ENCODE data around the gene OGDH.
"Not testable (repeated sequence)": the region's sequence is repeated elsewhere in the genome, so short reads cannot be mapped to it uniquely, and the experiment has no call there.

Gene OGDH

DNA sequence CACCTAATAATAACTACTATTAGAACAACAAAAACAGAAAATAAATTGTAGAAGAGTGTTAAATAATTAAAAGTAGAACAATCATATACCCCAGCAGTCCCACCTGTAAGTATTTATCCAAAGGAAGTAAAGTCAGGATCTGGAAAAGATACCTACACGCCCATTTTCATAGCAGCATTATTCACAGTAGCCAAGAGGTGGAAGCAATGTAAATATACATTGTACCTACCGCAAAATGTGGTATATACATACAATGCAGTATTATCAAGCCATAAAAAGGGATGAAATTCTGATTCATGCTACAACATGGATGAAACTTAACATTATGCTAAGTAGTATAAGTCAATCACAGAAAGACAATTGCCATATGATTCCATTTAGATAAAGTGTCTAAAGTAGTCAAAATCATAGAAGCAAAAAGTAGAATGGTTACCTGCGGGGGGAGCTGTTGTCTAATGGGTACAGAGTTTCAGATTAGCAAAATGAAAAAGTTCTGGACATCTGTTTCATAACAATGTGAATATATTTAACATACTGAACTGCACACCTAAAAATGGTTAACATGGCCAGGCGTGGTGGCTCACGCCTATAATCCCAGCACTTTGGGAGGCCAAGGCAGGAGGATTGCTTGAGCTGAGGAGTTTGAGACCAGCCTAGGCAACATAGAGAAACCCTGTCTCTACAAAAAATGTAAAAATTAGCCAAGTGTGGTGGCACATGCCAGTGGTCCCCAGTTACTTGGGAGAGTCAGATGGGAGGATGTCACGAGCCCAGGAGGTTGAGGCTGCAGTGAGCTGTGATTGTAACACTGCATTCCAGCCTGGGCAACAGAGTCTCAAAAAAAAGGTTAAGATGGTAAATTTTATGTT lies 18.4 kb upstream of the OGDH start:
- H3K27me3 ChIP-seq (ENCODE audit: insufficient read depth, low read length) = no peaks in the 10 kb centered on the region
- no peak overlapping the region for H2AFZ ChIP-seq (ENCODE audit: low read length)
- no peaks in the 10 kb centered on the region for H4K20me1 ChIP-seq (ENCODE audit: insufficient read depth, low read length)
- H3K27ac ChIP-seq (ENCODE audit: low read depth, low read length, poor library complexity, severe bottlenecking) = peak overlapping the region; percentile 25
- peak overlapping the region; percentile 31; the same call in 1 of the 2 replicates for H3K4me2 ChIP-seq (ENCODE audit: low read length)
- no peaks in the 10 kb centered on the region for H3K9me3 ChIP-seq (ENCODE audit: low read length)
- H3F3A ChIP-seq (ENCODE audit: insufficient read depth, low read length) = no peaks in the 10 kb centered on the region
- H3K79me2 ChIP-seq (ENCODE audit: insufficient read depth, low read length) = no peaks in the 10 kb centered on the region
- H3K36me3 ChIP-seq (ENCODE audit: insufficient read depth, low read length) = no peaks in the 10 kb centered on the region
- TF ChIP-seq, protein P1, sequence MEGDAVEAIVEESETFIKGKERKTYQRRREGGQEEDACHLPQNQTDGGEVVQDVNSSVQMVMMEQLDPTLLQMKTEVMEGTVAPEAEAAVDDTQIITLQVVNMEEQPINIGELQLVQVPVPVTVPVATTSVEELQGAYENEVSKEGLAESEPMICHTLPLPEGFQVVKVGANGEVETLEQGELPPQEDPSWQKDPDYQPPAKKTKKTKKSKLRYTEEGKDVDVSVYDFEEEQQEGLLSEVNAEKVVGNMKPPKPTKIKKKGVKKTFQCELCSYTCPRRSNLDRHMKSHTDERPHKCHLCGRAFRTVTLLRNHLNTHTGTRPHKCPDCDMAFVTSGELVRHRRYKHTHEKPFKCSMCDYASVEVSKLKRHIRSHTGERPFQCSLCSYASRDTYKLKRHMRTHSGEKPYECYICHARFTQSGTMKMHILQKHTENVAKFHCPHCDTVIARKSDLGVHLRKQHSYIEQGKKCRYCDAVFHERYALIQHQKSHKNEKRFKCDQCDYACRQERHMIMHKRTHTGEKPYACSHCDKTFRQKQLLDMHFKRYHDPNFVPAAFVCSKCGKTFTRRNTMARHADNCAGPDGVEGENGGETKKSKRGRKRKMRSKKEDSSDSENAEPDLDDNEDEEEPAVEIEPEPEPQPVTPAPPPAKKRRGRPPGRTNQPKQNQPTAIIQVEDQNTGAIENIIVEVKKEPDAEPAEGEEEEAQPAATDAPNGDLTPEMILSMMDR (IDR thresholded peaks at IDR 0.05; ENCODE audit: low read length) = peak; percentile 97
- no peak for TF ChIP-seq EZH2 (IDR thresholded peaks at IDR 0.05; ENCODE audit: borderline replicate concordance, low read length)
- H3K9ac ChIP-seq (ENCODE audit: low read length) = peak overlapping the region; percentile 13; the same call in 1 of the 2 replicates
- no peaks in the 10 kb centered on the region for H3K9me2 ChIP-seq (ENCODE audit: low read depth, low read length)
- H3K4me3 ChIP-seq (ENCODE audit: low read depth, low read length, poor library complexity, severe bottlenecking) = no peak overlapping the region
- H3K4me1 ChIP-seq (ENCODE audit: insufficient read depth, low read length, severe bottlenecking) = peaks cover 10% of the 10 kb centered on the region

DNA sequence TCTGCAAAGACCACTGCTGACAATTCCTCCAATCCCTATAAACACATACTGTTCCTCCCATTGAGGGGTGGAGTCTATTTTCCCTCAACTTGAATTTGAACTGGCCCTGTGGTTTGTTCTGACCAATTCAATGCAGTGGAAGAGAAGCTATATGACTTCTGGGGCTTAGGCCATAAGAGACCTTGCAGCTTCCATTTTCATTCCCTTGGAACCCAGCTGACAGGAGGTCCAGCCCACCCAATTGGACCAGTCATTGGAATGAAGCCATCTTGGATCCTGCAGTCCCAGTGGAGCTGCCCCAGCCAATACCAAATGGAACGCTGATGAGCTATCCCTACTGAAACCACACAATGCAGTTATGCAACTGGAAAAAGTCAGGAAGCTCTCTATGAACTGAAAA lies 15.5 kb upstream of the OGDH start:
- H3K4me3 ChIP-seq (ENCODE audit: low read depth, low read length, poor library complexity, severe bottlenecking) = no peak overlapping the region
- H3F3A ChIP-seq (ENCODE audit: insufficient read depth, low read length) = no peaks in the 10 kb centered on the region
- H3K36me3 ChIP-seq (ENCODE audit: insufficient read depth, low read length) = no peaks in the 10 kb centered on the region
- H4K20me1 ChIP-seq (ENCODE audit: insufficient read depth, low read length) = no peaks in the 10 kb centered on the region
- no peaks in the 10 kb centered on the region for H3K9me2 ChIP-seq (ENCODE audit: low read depth, low read length)
- no peak overlapping the region for H3K4me2 ChIP-seq (ENCODE audit: low read length)
- H3K9ac ChIP-seq (ENCODE audit: low read length) = no peak overlapping the region
- H2AFZ ChIP-seq (ENCODE audit: low read length) = no peak overlapping the region
- no peaks in the 10 kb centered on the region for H3K9me3 ChIP-seq (ENCODE audit: low read length)
- H3K27ac ChIP-seq (ENCODE audit: low read depth, low read length, poor library complexity, severe bottlenecking) = no peak overlapping the region
- peaks cover 15% of the 10 kb centered on the region for H3K4me1 ChIP-seq (ENCODE audit: insufficient read depth, low read length, severe bottlenecking)
- TF ChIP-seq EZH2 (IDR thresholded peaks at IDR 0.05; ENCODE audit: borderline replicate concordance, low read length) = no peak
- TF ChIP-seq, protein P1 (IDR thresholded peaks at IDR 0.05; ENCODE audit: low read length) = no peak
- no peaks in the 10 kb centered on the region for H3K27me3 ChIP-seq (ENCODE audit: insufficient read depth, low read length)
- no peaks in the 10 kb centered on the region for H3K79me2 ChIP-seq (ENCODE audit: insufficient read depth, low read length)

DNA sequence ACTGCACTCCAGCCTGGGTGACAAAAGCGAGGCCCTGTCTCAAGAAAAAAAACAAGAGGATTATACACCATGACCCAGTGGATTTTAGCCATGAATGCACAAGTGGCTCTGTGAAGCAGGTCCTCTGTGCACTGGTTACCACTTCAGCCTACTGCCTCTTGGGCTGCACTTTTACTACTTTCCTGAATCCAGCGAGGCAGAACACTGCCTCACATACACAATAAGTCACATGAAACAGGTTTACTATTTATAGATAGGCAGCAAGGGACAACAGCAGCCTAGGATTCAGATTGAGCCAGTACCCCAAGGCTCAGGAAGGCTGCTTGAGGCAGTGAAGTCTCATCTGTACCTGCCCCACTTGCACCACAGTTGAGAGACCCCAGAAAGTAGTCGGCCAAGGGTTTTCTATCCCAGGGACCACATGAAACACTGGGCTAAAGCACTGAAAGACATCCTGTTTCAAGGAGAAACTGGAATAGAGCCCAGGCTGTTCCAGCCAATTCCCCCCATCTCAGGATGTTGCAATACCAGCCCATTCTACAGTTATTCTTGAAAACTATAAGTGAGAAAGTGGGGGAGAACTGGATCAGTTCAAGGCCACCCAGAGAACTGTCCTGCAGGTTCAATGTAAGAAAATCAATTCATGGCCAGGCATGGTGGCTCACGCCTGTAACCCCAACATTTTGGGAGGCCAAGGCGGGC lies 10.3 kb upstream of the OGDH start:
- no peaks in the 10 kb centered on the region for H3K36me3 ChIP-seq (ENCODE audit: insufficient read depth, low read length)
- H2AFZ ChIP-seq (ENCODE audit: low read length) = no peak overlapping the region

DNA sequence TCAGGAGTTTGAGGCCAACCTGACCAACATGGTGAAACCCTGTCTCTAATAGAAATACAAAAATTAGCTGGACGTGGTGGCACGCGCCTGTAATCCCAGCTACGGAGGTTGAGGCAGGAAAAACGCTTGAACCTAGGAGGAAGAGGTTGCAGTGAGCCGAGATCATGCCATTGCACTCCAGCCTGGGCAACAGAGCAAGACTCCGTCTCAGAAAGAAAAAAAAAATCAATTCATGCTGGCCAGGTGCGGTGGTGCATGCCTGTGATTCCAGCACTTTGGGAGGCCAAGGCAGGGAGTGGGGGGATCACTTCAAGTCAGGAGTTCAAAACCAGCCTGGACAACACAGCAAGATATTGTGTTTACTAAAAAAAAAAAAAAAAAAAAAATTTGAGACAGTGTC lies 9.2 kb upstream of the OGDH start:
- H3K79me2 ChIP-seq (ENCODE audit: insufficient read depth, low read length); H3K27ac ChIP-seq (ENCODE audit: low read depth, low read length, poor library complexity, severe bottlenecking); H3K4me3 ChIP-seq (ENCODE audit: low read depth, low read length, poor library complexity, severe bottlenecking); H2AFZ ChIP-seq (ENCODE audit: low read length); H3K9me3 ChIP-seq (ENCODE audit: low read length); H3K27me3 ChIP-seq (ENCODE audit: insufficient read depth, low read length); H3F3A ChIP-seq (ENCODE audit: insufficient read depth, low read length); H4K20me1 ChIP-seq (ENCODE audit: insufficient read depth, low read length); H3K9me2 ChIP-seq (ENCODE audit: low read depth, low read length); H3K9ac ChIP-seq (ENCODE audit: low read length); H3K4me2 ChIP-seq (ENCODE audit: low read length); H3K36me3 ChIP-seq (ENCODE audit: insufficient read depth, low read length): not testable (repeated sequence)
- peaks cover 25% of the 10 kb centered on the region for H3K4me1 ChIP-seq (ENCODE audit: insufficient read depth, low read length, severe bottlenecking)

More for the DNA sequence above, 10.3 kb upstream of the OGDH start:
- H3K27ac ChIP-seq (ENCODE audit: low read depth, low read length, poor library complexity, severe bottlenecking) = peak overlapping the region; percentile 28
- no peaks in the 10 kb centered on the region for H4K20me1 ChIP-seq (ENCODE audit: insufficient read depth, low read length)
- peaks cover 14% of the 10 kb centered on the region for H3K4me1 ChIP-seq (ENCODE audit: insufficient read depth, low read length, severe bottlenecking)
- no peak overlapping the region for H3K9ac ChIP-seq (ENCODE audit: low read length)
- no peaks in the 10 kb centered on the region for H3K9me2 ChIP-seq (ENCODE audit: low read depth, low read length)
- H3K4me3 ChIP-seq (ENCODE audit: low read depth, low read length, poor library complexity, severe bottlenecking) = no peak overlapping the region
- no peaks in the 10 kb centered on the region for H3K79me2 ChIP-seq (ENCODE audit: insufficient read depth, low read length)
- H3K9me3 ChIP-seq (ENCODE audit: low read length) = peaks cover 3% of the 10 kb centered on the region; the same call in 1 of the 2 replicates
- TF ChIP-seq EZH2 (IDR thresholded peaks at IDR 0.05; ENCODE audit: borderline replicate concordance, low read length) = no peak
- TF ChIP-seq, protein P1 (IDR thresholded peaks at IDR 0.05; ENCODE audit: low read length) = no peak
- H3K27me3 ChIP-seq (ENCODE audit: insufficient read depth, low read length) = no peaks in the 10 kb centered on the region
- H3K4me2 ChIP-seq (ENCODE audit: low read length) = no peak overlapping the region; the same call in 1 of the 2 replicates
- no peaks in the 10 kb centered on the region for H3F3A ChIP-seq (ENCODE audit: insufficient read depth, low read length)

All from OCI-LY1 (cell line).